ENCODE measurements around the gene CCDC159.
A peak's percentile ranks its signal among the peaks of the same experiment; 100 is the strongest.

Gene CCDC159

GRCh38 chr19:11355160-11356073, 9.1 kb downstream of the CCDC159 start, which contains the start of gene PLPPR2 (continued):
- TF ChIP-seq ZNF596 (tag by site-specific recombination; IDR thresholded peaks at IDR 0.05) (no peak), PRDM1 (tag by site-specific recombination; IDR thresholded peaks at IDR 0.05) (no peak), ZBTB17 (tag by site-specific recombination; IDR thresholded peaks at IDR 0.05) (0 out of 2 replicates have a peak, but pooled peaks have one; percentile 26), MEIS1 (CRISPR knock-in tag; IDR thresholded peaks at IDR 0.05; ENCODE audit: borderline replicate concordance) (no peak), ZNF658 (tag by site-specific recombination; IDR thresholded peaks at IDR 0.05) (no peak), MYNN (tag by site-specific recombination; IDR thresholded peaks at IDR 0.05; ENCODE audit: borderline replicate concordance) (no peak), ZNF701 (tag by site-specific recombination; IDR thresholded peaks at IDR 0.05) (no peak)
- TF ChIP-seq, protein P1, sequence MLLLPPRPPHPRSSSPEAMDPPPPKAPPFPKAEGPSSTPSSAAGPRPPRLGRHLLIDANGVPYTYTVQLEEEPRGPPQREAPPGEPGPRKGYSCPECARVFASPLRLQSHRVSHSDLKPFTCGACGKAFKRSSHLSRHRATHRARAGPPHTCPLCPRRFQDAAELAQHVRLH (tag by site-specific recombination; IDR thresholded peaks at IDR 0.05), result peak; percentile 68
- TF ChIP-seq, protein P2, sequence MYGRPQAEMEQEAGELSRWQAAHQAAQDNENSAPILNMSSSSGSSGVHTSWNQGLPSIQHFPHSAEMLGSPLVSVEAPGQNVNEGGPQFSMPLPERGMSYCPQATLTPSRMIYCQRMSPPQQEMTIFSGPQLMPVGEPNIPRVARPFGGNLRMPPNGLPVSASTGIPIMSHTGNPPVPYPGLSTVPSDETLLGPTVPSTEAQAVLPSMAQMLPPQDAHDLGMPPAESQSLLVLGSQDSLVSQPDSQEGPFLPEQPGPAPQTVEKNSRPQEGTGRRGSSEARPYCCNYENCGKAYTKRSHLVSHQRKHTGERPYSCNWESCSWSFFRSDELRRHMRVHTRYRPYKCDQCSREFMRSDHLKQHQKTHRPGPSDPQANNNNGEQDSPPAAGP (tag by site-specific recombination; IDR thresholded peaks at IDR 0.05), result peak; percentile 48

DNA sequence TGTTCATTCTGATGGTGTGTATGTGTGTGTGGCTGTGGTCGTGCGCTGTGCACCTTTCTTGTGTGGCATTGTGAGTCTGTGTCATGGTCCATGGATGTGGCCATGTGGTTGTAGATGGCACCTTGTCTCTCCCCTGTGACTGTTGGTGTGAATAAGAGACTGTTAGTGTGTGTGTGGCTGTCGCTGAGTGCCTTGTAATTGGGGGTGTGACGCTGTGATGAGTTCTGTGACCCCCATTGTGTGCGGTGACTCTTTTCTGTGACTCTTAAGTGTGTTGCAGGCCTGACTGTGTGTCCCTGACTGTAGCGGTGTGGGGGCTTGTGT, 9.7 kb downstream of the CCDC159 start:
- H3K9me3 ChIP-seq (ENCODE audit: control insufficient read depth, insufficient read depth, low read depth, low read length), result no peaks in the 10 kb centered on the region
- ChIA-PET CTCF (no interaction called here), POLR2A (interaction anchor here (1.4 kb wide), 1 partner anchor 18 kb away, joined by 4 read pairs; the partner anchor contains the start of gene SWSAP1)
- no peaks in the 10 kb centered on the region for H3K36me3 ChIP-seq (ENCODE audit: control insufficient read depth in 2 of 2, insufficient read depth in 1 of 2, low read length in 2 of 2)
- H3K27ac ChIP-seq (ENCODE audit: extremely low read depth, low read depth, low read length), result no peak overlapping the region
- no peaks in the 10 kb centered on the region; the same call in 1 of the 2 replicates for H3K4me1 ChIP-seq (ENCODE audit: control insufficient read depth, insufficient read depth, low read length)
- no peak overlapping the region for H3K4me3 ChIP-seq (ENCODE audit: low read depth, low read length)
- TF ChIP-seq TRIM28 (IDR thresholded peaks at IDR 0.05; ENCODE audit: borderline replicate concordance, low read length) (no peak), ZNF416 (tag by site-specific recombination; IDR thresholded peaks at IDR 0.05) (no peak), ZNF529 (tag by site-specific recombination; IDR thresholded peaks at IDR 0.05; ENCODE audit: insufficient replicate concordance) (no peak), ZNF362 (tag by site-specific recombination; IDR thresholded peaks at IDR 0.05) (no peak), ZNF202 (tag by site-specific recombination; IDR thresholded peaks at IDR 0.05; ENCODE audit: borderline replicate concordance) (no peak), ZIC2 (tag by site-specific recombination; IDR thresholded peaks at IDR 0.05) (no peak; the same call in 1 of the 2 replicates), ZNF184 (tag by site-specific recombination; IDR thresholded peaks at IDR 0.05) (no peak), KLF8 (tag by site-specific recombination; IDR thresholded peaks at IDR 0.05) (peak; percentile 9; the same call in 1 of the 2 replicates), ZNF600 (tag by site-specific recombination; IDR thresholded peaks at IDR 0.05) (no peak), ZNF596 (tag by site-specific recombination; IDR thresholded peaks at IDR 0.05) (no peak), ZNF174 (tag by site-specific recombination; IDR thresholded peaks at IDR 0.05) (no peak), SP2 (tag by site-specific recombination; IDR thresholded peaks at IDR 0.05) (no peak), ZNF488 (tag by site-specific recombination; IDR thresholded peaks at IDR 0.05) (no peak), ZNF837 (tag by site-specific recombination; IDR thresholded peaks at IDR 0.05) (no peak), ZNF223 (tag by site-specific recombination; IDR thresholded peaks at IDR 0.05) (no peak), ZNF629 (tag by site-specific recombination; IDR thresholded peaks at IDR 0.05) (no peak), ZNF670 (tag by site-specific recombination; IDR thresholded peaks at IDR 0.05; ENCODE audit: low read depth) (no peak)
- TF ChIP-seq, protein P3, sequence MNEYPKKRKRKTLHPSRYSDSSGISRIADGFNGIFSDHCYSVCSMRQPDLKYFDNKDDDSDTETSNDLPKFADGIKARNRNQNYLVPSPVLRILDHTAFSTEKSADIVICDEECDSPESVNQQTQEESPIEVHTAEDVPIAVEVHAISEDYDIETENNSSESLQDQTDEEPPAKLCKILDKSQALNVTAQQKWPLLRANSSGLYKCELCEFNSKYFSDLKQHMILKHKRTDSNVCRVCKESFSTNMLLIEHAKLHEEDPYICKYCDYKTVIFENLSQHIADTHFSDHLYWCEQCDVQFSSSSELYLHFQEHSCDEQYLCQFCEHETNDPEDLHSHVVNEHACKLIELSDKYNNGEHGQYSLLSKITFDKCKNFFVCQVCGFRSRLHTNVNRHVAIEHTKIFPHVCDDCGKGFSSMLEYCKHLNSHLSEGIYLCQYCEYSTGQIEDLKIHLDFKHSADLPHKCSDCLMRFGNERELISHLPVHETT (tag by site-specific recombination; IDR thresholded peaks at IDR 0.05), result peak; percentile 10; the same call in 1 of the 2 replicates
- TF ChIP-seq, protein P4, sequence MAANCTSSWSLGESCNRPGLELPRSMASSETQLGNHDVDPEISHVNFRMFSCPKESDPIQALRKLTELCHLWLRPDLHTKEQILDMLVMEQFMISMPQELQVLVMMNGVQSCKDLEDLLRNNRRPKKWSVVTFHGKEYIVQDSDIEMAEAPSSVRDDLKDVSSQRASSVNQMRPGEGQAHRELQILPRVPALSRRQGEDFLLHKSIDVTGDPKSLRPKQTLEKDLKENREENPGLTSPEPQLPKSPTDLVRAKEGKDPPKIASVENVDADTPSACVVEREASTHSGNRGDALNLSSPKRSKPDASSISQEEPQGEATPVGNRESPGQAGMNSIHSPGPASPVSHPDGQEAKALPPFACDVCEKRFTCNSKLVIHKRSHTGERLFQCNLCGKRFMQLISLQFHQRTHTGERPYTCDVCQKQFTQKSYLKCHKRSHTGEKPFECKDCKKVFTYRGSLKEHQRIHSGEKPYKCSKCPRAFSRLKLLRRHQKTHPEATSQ (tag by site-specific recombination; IDR thresholded peaks at IDR 0.05), result no peak
